Loucy (cell line): ENCODE measurements around the gene FOXA1.

ENCODE experiments used
- H2AFZ ChIP-seq: fragments of 200-600 bp; sonication (generic); 2 replicates; pipeline ENCODE4 v1.6.0; 2016; ENCODE audit warnings: antibody characterized with exemption, mild to moderate bottlenecking, low read length, moderate library complexity
- H3F3A ChIP-seq: fragments of 200-600 bp; 2 replicates; pipeline ENCODE4 v1.6.0; 2016; ENCODE audit warnings: antibody characterized with exemption, low read depth, mild to moderate bottlenecking
- H3K27me3 ChIP-seq: fragments of 200-600 bp; sonication (generic); 2 replicates; pipeline ENCODE4 v1.6.1; 2014; ENCODE audit warnings: low read length, mild to moderate bottlenecking; ENCODE audit not compliant: insufficient read depth, poor library complexity, severe bottlenecking
- H3K36me3 ChIP-seq: fragments of 200-600 bp; sonication (generic); 2 replicates; pipeline ENCODE4 v1.6.1; 2016; ENCODE audit warnings: low read length; ENCODE audit not compliant: insufficient read depth
- H3K4me1 ChIP-seq: fragments of 200-600 bp; sonication (generic); 2 replicates; pipeline ENCODE4 v1.5.1; 2014; ENCODE audit warnings: low read length, mild to moderate bottlenecking; ENCODE audit not compliant: insufficient read depth, poor library complexity, severe bottlenecking
- H3K4me2 ChIP-seq: fragments of 200-600 bp; sonication (generic); 2 replicates; pipeline ENCODE4 v1.6.0; 2014; ENCODE audit warnings: antibody characterized with exemption, low read length, low read depth, mild to moderate bottlenecking; ENCODE audit not compliant: poor library complexity, severe bottlenecking
- H3K4me3 ChIP-seq: fragments of 200-600 bp; sonication (generic); 2 replicates; pipeline ENCODE4 v1.5.1; 2014; ENCODE audit warnings: low read length, mild to moderate bottlenecking, mixed read lengths; ENCODE audit not compliant: poor library complexity, severe bottlenecking
- H3K79me2 ChIP-seq: fragments of 200-600 bp; sonication (generic); 2 replicates; pipeline ENCODE4 v1.6.1; 2014; ENCODE audit warnings: low read length; ENCODE audit not compliant: insufficient read depth
- H3K9ac ChIP-seq: fragments of 200-600 bp; sonication (generic); 2 replicates; pipeline ENCODE4 v1.6.0; 2014; ENCODE audit warnings: mild to moderate bottlenecking, low read depth, low read length, moderate library complexity; ENCODE audit not compliant: poor library complexity, severe bottlenecking
- H3K9me2 ChIP-seq: fragments of 200-600 bp; sonication (generic); replicated peaks from 2 replicates; pipeline ENCODE4 v1.6.1; 2016; ENCODE audit warnings: low read depth, low read length, mixed read lengths
- H3K9me3 ChIP-seq: fragments of 200-600 bp; sonication (generic); 2 replicates; pipeline ENCODE4 v1.6.1; 2014; ENCODE audit warnings: mild to moderate bottlenecking, antibody characterized with exemption, low read length, low read depth; ENCODE audit not compliant: insufficient read depth
- H4K20me1 ChIP-seq: fragments of 200-600 bp; sonication (generic); 2 replicates; pipeline ENCODE4 v1.6.0; 2014; ENCODE audit warnings: antibody characterized with exemption, low read length, mild to moderate bottlenecking; ENCODE audit not compliant: insufficient read depth, poor library complexity, severe bottlenecking
- EZH2phosphoT487 ChIP-seq: fragments of 200-600 bp; IDR thresholded peaks from 2 replicates; pipeline ENCODE4 v1.6.1; 2018; ENCODE audit warnings: antibody characterized with exemption, mild to moderate bottlenecking, moderate library complexity, borderline replicate concordance
- TF ChIP-seq, protein P1 (sequence below): fragments of 200-600 bp; sonication (generic); conservative IDR thresholded peaks from 2 replicates; pipeline ENCODE4 v1.5.1; 2014; ENCODE audit warnings: mild to moderate bottlenecking, antibody characterized with exemption, low read length

Gene FOXA1

GRCh38 chr14:37597914-37598746 is 3.1 kb upstream of the FOXA1 start:
- Histone ChIP-seq H3K9ac (no peak overlapping the region), H3K4me3 (no peak overlapping the region), H3K9me2 (no peaks in the 10 kb centered on the region), H4K20me1 (no peaks in the 10 kb centered on the region), H3F3A (no peaks in the 10 kb centered on the region), H3K79me2 (no peaks in the 10 kb centered on the region), H3K4me2 (no peak overlapping the region), H3K9me3 (no peaks in the 10 kb centered on the region), H3K27me3 (no peaks in the 10 kb centered on the region), H3K36me3 (no peaks in the 10 kb centered on the region), H2AFZ (no peak overlapping the region), H3K4me1 (no peaks in the 10 kb centered on the region)
- TF ChIP-seq, protein P1, sequence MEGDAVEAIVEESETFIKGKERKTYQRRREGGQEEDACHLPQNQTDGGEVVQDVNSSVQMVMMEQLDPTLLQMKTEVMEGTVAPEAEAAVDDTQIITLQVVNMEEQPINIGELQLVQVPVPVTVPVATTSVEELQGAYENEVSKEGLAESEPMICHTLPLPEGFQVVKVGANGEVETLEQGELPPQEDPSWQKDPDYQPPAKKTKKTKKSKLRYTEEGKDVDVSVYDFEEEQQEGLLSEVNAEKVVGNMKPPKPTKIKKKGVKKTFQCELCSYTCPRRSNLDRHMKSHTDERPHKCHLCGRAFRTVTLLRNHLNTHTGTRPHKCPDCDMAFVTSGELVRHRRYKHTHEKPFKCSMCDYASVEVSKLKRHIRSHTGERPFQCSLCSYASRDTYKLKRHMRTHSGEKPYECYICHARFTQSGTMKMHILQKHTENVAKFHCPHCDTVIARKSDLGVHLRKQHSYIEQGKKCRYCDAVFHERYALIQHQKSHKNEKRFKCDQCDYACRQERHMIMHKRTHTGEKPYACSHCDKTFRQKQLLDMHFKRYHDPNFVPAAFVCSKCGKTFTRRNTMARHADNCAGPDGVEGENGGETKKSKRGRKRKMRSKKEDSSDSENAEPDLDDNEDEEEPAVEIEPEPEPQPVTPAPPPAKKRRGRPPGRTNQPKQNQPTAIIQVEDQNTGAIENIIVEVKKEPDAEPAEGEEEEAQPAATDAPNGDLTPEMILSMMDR = no peak
- no peak for TF ChIP-seq EZH2phosphoT487

- Histone ChIP-seq H3K9me3 (no peaks in the 10 kb centered on the region), H3K4me3 (no peak overlapping the region), H3K27me3 (no peaks in the 10 kb centered on the region), H3K4me2 (no peak overlapping the region), H3K79me2 (no peaks in the 10 kb centered on the region), H2AFZ (no peak overlapping the region), H3K9me2 (no peaks in the 10 kb centered on the region), H3F3A (no peaks in the 10 kb centered on the region), H3K4me1 (no peaks in the 10 kb centered on the region), H4K20me1 (no peaks in the 10 kb centered on the region), H3K9ac (no peak overlapping the region), H3K36me3 (no peaks in the 10 kb centered on the region)
- no peak for TF ChIP-seq EZH2phosphoT487
- TF ChIP-seq, protein P1 = no peak
These were observed 2.5 kb upstream of the FOXA1 start for GRCh38 chr14:37597538-37597913.

DNA sequence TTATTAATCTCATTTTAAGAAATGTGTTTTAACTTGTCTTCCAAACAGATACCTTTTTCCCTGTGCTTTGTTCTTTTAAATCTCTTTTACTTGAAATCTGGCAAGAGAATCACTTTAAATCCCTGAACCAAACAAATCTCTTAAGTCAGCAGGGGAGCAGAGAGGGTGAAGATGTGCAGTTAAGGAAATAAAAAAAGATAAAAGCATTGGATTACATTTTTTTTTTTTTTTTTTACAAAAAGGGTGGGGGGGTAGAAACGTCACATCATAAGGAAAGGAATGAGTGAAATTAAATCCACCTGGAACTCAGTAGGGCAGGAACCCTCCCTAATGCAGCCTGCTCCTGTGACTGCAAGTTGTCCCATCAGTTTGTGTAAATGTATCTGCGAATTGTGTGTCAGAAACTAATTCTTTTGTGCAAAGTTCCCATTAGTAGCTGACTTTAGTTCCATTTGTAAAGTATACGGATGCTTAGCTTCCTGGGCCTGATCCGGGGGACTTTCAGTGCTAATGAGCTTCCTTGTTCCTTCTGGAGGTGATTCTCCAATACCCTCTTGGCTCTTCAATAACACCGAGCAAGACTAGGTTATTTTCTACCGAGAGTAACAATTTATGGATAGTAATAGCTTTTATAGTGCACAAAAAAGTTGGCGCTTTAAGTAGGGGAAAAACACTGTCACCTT is 1.9 kb upstream of the FOXA1 start:
- no peaks in the 10 kb centered on the region for H3K79me2 ChIP-seq
- H3F3A ChIP-seq = no peaks in the 10 kb centered on the region
- H3K36me3 ChIP-seq = no peaks in the 10 kb centered on the region
- H3K4me2 ChIP-seq = no peak overlapping the region
- no peak overlapping the region for H3K4me3 ChIP-seq
- H3K27me3 ChIP-seq = no peaks in the 10 kb centered on the region
- no peaks in the 10 kb centered on the region for H3K9me2 ChIP-seq
- H2AFZ ChIP-seq = no peak overlapping the region
- no peaks in the 10 kb centered on the region for H3K4me1 ChIP-seq
- no peaks in the 10 kb centered on the region for H3K9me3 ChIP-seq
- H3K9ac ChIP-seq = no peak overlapping the region
- no peak for TF ChIP-seq EZH2phosphoT487
- no peaks in the 10 kb centered on the region for H4K20me1 ChIP-seq
